Endothelial cell of umbilical vein (primary cell): Measurements from ENCODE around the gene CPD.

Source experiments
- CTCF ChIP-seq, 2 donors: IDR thresholded peaks; 1 replicate in 1 of 2; 2 replicates in 1 of 2; pipeline ENCODE4 v1.5.1; 2011; ENCODE audit warnings: low read length in 2 of 2, mild to moderate bottlenecking in 2 of 2, moderate library complexity in 2 of 2, control low read depth in 1 of 2, inconsistent platforms in 1 of 2, low read depth in 1 of 2; ENCODE audit not compliant: insufficient read depth in 1 of 2; ENCODE audit errors: extremely low read depth in 1 of 2
- EZH2 ChIP-seq: IDR thresholded peaks from 2 replicates; pipeline ENCODE4 v1.6.1; 2012; ENCODE audit warnings: borderline replicate concordance, low read depth, mild to moderate bottlenecking, moderate library complexity, low read length, inconsistent platforms; ENCODE audit not compliant: severe bottlenecking

- no peak for TF ChIP-seq CTCF (IDR thresholded peaks at IDR 0.05; ENCODE audit: extremely low read depth in 1 of 2, insufficient read depth in 1 of 2, low read depth in 1 of 2, low read length in 2 of 2)
- TF ChIP-seq EZH2 = no peak
These were observed 45.0 kb upstream of the CPD start, which contains the start of gene TMIGD1 for GRCh38 chr17:30333503-30334360.
